Liver (tissue), 9 donors: ENCODE results near the gene ANKS3. TPM values are rescaled to one million over a fixed set of nuclear protein-coding genes. Genes with fewer than 3 reads are reported as not detected.

ENCODE experiments used
- DNase-seq: peaks from one replicate; pipeline ENCODE4 v3.0.0-alpha.2; 2017; ENCODE audit warnings: low spot score
- H3K27ac ChIP-seq, 2 donors: one replicate each; pipeline ENCODE4 v1.7.0; 2013; ENCODE audit warnings: inconsistent platforms in 2 of 2, low read length in 2 of 2, control low read depth in 1 of 2, low read depth in 1 of 2, mild to moderate bottlenecking in 1 of 2
- H3K27me3 ChIP-seq, 4 donors: one replicate each; pipeline versions ENCODE4 v1.6.1 to v1.7.0; 2013; ENCODE audit warnings: low read length in 3 of 4, inconsistent platforms in 1 of 4, mild to moderate bottlenecking in 1 of 4, moderate library complexity in 1 of 4; ENCODE audit not compliant: control insufficient read depth in 4 of 4, insufficient read depth in 4 of 4
- H3K36me3 ChIP-seq, 4 donors: one replicate each; pipeline versions ENCODE4 v1.6.1 to v1.7.0; 2013; ENCODE audit warnings: low read length in 3 of 4, mild to moderate bottlenecking in 3 of 4, low read depth in 1 of 4, moderate library complexity in 1 of 4; ENCODE audit not compliant: control insufficient read depth in 4 of 4, insufficient read depth in 3 of 4
- H3K4me1 ChIP-seq, 4 donors: one replicate each; pipeline versions ENCODE4 v1.6.1 to v1.7.0; 2013; ENCODE audit warnings: low read length in 3 of 4, mild to moderate bottlenecking in 3 of 4, moderate library complexity in 1 of 4; ENCODE audit not compliant: control insufficient read depth in 4 of 4, insufficient read depth in 4 of 4
- H3K4me3 ChIP-seq, 3 donors: one replicate each; pipeline versions ENCODE4 v1.6.1 to v1.7.0; 2013; ENCODE audit warnings: low read length in 3 of 3, control low read depth in 1 of 3, low read depth in 1 of 3, mild to moderate bottlenecking in 1 of 3
- H3K9ac ChIP-seq, 2 donors: one replicate each; pipeline ENCODE4 v1.7.0; 2013; ENCODE audit warnings: low read length in 2 of 2, mild to moderate bottlenecking in 2 of 2, moderate library complexity in 2 of 2, control low read depth in 1 of 2, low read depth in 1 of 2
- H3K9me3 ChIP-seq, 4 donors: one replicate each; pipeline versions ENCODE4 v1.6.1 to v1.7.0; 2013; ENCODE audit warnings: low read length in 3 of 4; ENCODE audit not compliant: control insufficient read depth in 4 of 4
- ATF3 ChIP-seq: IDR thresholded peaks from 2 replicates; pipeline ENCODE4 v1.6.1; 2016; ENCODE audit warnings: antibody characterized with exemption
- CTCF ChIP-seq: fragments of 150-350 bp; IDR thresholded peaks from 2 replicates; pipeline ENCODE4 v1.5.1; 2017; ENCODE audit warnings: improper control_type of control experiment, low read depth, low read length; ENCODE audit not compliant: missing input control
- EGR1 ChIP-seq, 2 donors: IDR thresholded peaks; 2 replicates each; pipeline ENCODE4 v1.6.1; 2016 to 2018; ENCODE audit warnings: antibody characterized with exemption in 2 of 2, low read depth in 2 of 2
- FOXA1 ChIP-seq: IDR thresholded peaks from 2 replicates; pipeline ENCODE4 v1.6.1; 2016; ENCODE audit warnings: antibody characterized with exemption
- FOXA2 ChIP-seq: IDR thresholded peaks from 2 replicates; pipeline ENCODE4 v1.6.1; 2016; ENCODE audit warnings: antibody characterized with exemption
- GABPA ChIP-seq, 2 donors: IDR thresholded peaks in 1 of 2; conservative IDR thresholded peaks in 1 of 2; 2 replicates each; pipeline ENCODE4 v1.6.1; 2016; ENCODE audit warnings: antibody characterized with exemption in 2 of 2, mild to moderate bottlenecking in 1 of 2, moderate library complexity in 1 of 2
- HNF4A ChIP-seq, 2 donors: conservative IDR thresholded peaks; 2 replicates each; pipeline ENCODE4 v1.6.1; 2016; ENCODE audit warnings: antibody characterized with exemption in 2 of 2, mild to moderate bottlenecking in 2 of 2
- HNF4G ChIP-seq: IDR thresholded peaks from 2 replicates; pipeline ENCODE4 v1.6.1; 2016; ENCODE audit warnings: antibody characterized with exemption
- JUND ChIP-seq, 2 donors: IDR thresholded peaks; 2 replicates each; pipeline ENCODE4 v1.6.1; 2016; ENCODE audit warnings: antibody characterized with exemption in 2 of 2
- MAX ChIP-seq: IDR thresholded peaks from 2 replicates; pipeline ENCODE4 v1.6.1; 2016; ENCODE audit warnings: antibody characterized with exemption
- NR2F2 ChIP-seq: IDR thresholded peaks from 2 replicates; pipeline ENCODE4 v1.6.1; 2016; ENCODE audit warnings: antibody characterized with exemption
- RAD21 ChIP-seq, 2 donors: IDR thresholded peaks; 2 replicates each; pipeline ENCODE4 v1.6.1; 2016; ENCODE audit warnings: antibody characterized with exemption in 2 of 2, mild to moderate bottlenecking in 2 of 2
- REST ChIP-seq: IDR thresholded peaks from 2 replicates; pipeline ENCODE4 v1.6.1; 2016; ENCODE audit warnings: antibody characterized with exemption, mild to moderate bottlenecking
- RXRA ChIP-seq, 2 donors: IDR thresholded peaks; 2 replicates each; pipeline ENCODE4 v1.6.1; 2017 to 2018; ENCODE audit warnings: antibody characterized with exemption in 2 of 2, mild to moderate bottlenecking in 1 of 2
- SP1 ChIP-seq: IDR thresholded peaks from 2 replicates; pipeline ENCODE4 v1.6.1; 2018; ENCODE audit warnings: antibody characterized with exemption, mild to moderate bottlenecking
- TAF1 ChIP-seq: conservative IDR thresholded peaks from 2 replicates; pipeline ENCODE4 v1.6.1; 2016; ENCODE audit warnings: antibody characterized with exemption, mild to moderate bottlenecking
- YY1 ChIP-seq: IDR thresholded peaks from 2 replicates; pipeline ENCODE4 v1.6.1; 2016; ENCODE audit warnings: antibody characterized with exemption, mild to moderate bottlenecking
- ZBTB33 ChIP-seq: IDR thresholded peaks from 2 replicates; pipeline ENCODE4 v1.6.1; 2016; ENCODE audit warnings: antibody characterized with exemption
- WGBS: extraction: QIAGEN DNeasy Blood & Tissue Kit; methylation state at CpG from one replicate; pipeline ENCODE4 v1.1.7; 2013; 5-methylcytosine and 5-hydroxymethylcytosine counted together
- polyA plus RNA-seq, 2 donors: library from polyadenylated mRNA; stranded (reverse) in 1 of 2; unstranded in 1 of 2; fragments of 200-250 nt in 1 of 2; fragments of >200 nt in 1 of 2; fragmentation: Nextera tagmentation in 1 of 2; extraction: Ambion mirVana in 1 of 2; gene quantifications; one replicate each; pipeline versions ENCODE4 v1.2.1 to v1.2.3, GENCODE V29; 2013 to 2015
- total RNA-seq, 2 donors: library from RNA; depleted of rRNA; stranded (reverse); fragments of >200 nt; gene quantifications; one replicate each; pipeline ENCODE4 v1.2.3, GENCODE V29; 2014
- donor health status: healthy.
- donor health status: healthy.
- donor health status: healthy.
- donor health status: healthy.
- donor health status: healthy.

Gene ANKS3
- total and polyA plus RNA-seq, 4 donors, result 4.0 to 14.0 (median 4.7) TPM

- TF ChIP-seq HNF4A (conservative IDR thresholded peaks at IDR 0.05), result peak in 1 of 2 donors; percentile 40
- no peak for TF ChIP-seq JUND (IDR thresholded peaks at IDR 0.05)
Observed at GRCh38 chr16:4679850-4680636, 54.0 kb downstream of the ANKS3 start (continued).

- Histone ChIP-seq H3K27ac (peak overlapping the region; percentile 91 to 98), H3K4me3 (peak overlapping the region; percentile 21 to 35 (median 24)), H3K36me3 (peaks cover 0 to 8% (median 3%) of the 10 kb centered on the region in 4 donors), H3K4me1 (peaks cover 20 to 90% (median 74%) of the 10 kb centered on the region in 4 donors), H3K9me3 (no peaks in the 10 kb centered on the region), H3K9ac (peak overlapping the region; percentile 1 to 59), H3K27me3 (no peaks in the 10 kb centered on the region)
- peak; percentile 60 for DNase-seq
- TF ChIP-seq CTCF (no peak), ZBTB33 (peak; percentile 48), FOXA1 (no peak), MAX (no peak), YY1 (peak; percentile 85), SP1 (peak; percentile 86), HNF4A (conservative IDR thresholded peaks at IDR 0.05) (peak; percentile 72 to 79), TAF1 (no peak), HNF4G (peak; percentile 71), EGR1 (IDR thresholded peaks at IDR 0.05; ENCODE audit: low read depth in 2 of 2) (no peak), RXRA (IDR thresholded peaks at IDR 0.05) (peak; percentile 71 to 83), ATF3 (no peak), REST (peak; percentile 40), NR2F2 (no peak), RAD21 (IDR thresholded peaks at IDR 0.05) (peak in 1 of 2 donors; percentile 3), JUND (IDR thresholded peaks at IDR 0.05) (no peak), GABPA (IDR thresholded peaks at IDR 0.05 in 1 of 2, conservative IDR thresholded peaks at IDR 0.05 in 1 of 2) (no peak), FOXA2 (no peak)
- WGBS, result 31% methylated on average over 20 of the region's 20 CpGs
Observed at GRCh38 chr16:4679156-4679849, 54.8 kb downstream of the ANKS3 start.
